AG04449 (cell line): ENCODE measurements around the gene EVPL.

ENCODE experiments used
- CTCF ChIA-PET: fragments of 350-600 bp; formaldehyde crosslinking; extraction: SDS; loops from one replicate; lab custom pipeline; 2021; ENCODE audit warnings: antibody characterized with exemption; lab: Yijun Ruan, JAX
- POLR2A ChIA-PET: fragments of 400-600, 350-600 bp; formaldehyde crosslinking; extraction: SDS; loops from one replicate; lab custom pipeline; 2020; ENCODE audit warnings: antibody characterized with exemption, inconsistent platforms; lab: Yijun Ruan, JAX
- DNase-seq: peaks from one replicate; pipeline ENCODE4 v3.0.0-alpha.2; 2010; ENCODE audit warnings: low read depth, low spot score
- H3K4me3 ChIP-seq: 2 replicates; pipeline ENCODE4 v1.5.1; 2011; ENCODE audit warnings: low read depth, mild to moderate bottlenecking, control low read depth, low read length
- TF ChIP-seq, protein P1 (sequence below): IDR thresholded peaks from one replicate; pipeline ENCODE4 v1.5.1; 2011; ENCODE audit warnings: mild to moderate bottlenecking, moderate library complexity, low read length, control low read depth, inconsistent platforms; ENCODE audit not compliant: insufficient read depth; ENCODE audit errors: missing control alignments

The EVPL gene

DNA sequence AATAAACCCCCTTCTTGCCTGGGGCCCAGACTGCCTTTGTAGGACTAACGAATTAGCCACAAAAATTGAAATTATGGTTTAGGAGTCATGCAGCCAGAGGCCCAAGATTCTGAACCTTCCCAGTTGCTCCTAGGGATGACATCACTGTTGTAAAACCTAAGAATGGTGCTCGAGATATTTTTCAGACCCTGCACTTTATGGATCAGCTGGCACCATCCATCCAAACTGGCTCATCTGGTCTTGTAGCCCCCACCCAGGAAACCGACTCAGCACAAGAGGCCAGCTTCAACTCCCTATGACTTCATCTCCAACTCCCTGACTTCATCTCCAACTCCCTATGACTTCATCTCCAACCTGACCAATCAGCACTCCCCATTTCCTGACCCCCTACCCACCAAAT lies 10.9 kb upstream of the EVPL start:
- CTCF ChIA-PET, result interaction anchor here (1.3 to 7.4 kb wide), 2 partner anchors 24 to 242 kb away, joined by 3 to 52 read pairs; no protein-coding TSS in a partner anchor
- H3K4me3 ChIP-seq, result no peak overlapping the region
- POLR2A ChIA-PET, result no interaction called here
- TF ChIP-seq, protein P1, sequence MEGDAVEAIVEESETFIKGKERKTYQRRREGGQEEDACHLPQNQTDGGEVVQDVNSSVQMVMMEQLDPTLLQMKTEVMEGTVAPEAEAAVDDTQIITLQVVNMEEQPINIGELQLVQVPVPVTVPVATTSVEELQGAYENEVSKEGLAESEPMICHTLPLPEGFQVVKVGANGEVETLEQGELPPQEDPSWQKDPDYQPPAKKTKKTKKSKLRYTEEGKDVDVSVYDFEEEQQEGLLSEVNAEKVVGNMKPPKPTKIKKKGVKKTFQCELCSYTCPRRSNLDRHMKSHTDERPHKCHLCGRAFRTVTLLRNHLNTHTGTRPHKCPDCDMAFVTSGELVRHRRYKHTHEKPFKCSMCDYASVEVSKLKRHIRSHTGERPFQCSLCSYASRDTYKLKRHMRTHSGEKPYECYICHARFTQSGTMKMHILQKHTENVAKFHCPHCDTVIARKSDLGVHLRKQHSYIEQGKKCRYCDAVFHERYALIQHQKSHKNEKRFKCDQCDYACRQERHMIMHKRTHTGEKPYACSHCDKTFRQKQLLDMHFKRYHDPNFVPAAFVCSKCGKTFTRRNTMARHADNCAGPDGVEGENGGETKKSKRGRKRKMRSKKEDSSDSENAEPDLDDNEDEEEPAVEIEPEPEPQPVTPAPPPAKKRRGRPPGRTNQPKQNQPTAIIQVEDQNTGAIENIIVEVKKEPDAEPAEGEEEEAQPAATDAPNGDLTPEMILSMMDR, result no peak
- DNase-seq, result no peak

DNA sequence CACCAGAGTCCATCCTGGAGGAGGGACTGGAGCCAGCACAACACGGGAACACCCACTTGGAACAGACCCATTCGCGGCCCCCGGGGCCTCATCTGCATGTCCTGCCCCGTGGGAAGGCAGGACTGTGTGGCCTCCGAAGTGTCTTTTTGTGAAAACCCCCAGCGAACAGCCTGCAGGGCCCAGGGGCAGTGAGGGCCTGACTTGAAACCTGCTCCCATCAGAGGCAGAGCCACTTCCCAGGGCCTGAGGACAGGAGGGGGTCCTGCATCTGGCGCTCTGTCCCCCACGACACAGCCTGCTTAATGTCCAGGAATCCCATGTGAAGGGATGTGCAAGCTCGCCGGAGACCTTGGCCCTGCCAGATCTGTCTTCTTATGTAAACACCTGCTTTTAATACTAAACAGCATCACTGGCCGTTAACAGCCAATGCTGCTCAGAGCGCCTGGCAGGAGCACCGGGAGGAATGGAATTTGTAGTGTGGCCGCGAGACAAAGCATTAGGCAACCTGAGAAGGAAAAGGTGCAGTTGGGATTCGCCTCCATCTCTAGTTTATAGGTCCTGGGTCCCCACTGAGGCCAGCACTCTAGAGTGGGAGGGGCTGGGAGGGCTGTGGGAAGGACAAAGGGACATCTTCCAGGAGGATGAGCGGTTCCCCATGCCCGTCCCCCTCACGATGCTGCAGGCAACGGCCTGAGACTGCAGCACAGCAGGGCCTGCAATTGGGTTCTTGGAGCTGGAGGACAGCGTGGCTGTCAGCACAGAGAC lies 9.6 kb upstream of the EVPL start:
- no peak overlapping the region for H3K4me3 ChIP-seq
- CTCF ChIA-PET, result interaction anchor here (0.9 to 7.4 kb wide), 3 partner anchors 12 to 31 kb away, joined by 3 to 52 read pairs (median 5); no protein-coding TSS in a partner anchor
- TF ChIP-seq, protein P1, result no peak
- no peak for DNase-seq
- POLR2A ChIA-PET, result no interaction called here

DNA sequence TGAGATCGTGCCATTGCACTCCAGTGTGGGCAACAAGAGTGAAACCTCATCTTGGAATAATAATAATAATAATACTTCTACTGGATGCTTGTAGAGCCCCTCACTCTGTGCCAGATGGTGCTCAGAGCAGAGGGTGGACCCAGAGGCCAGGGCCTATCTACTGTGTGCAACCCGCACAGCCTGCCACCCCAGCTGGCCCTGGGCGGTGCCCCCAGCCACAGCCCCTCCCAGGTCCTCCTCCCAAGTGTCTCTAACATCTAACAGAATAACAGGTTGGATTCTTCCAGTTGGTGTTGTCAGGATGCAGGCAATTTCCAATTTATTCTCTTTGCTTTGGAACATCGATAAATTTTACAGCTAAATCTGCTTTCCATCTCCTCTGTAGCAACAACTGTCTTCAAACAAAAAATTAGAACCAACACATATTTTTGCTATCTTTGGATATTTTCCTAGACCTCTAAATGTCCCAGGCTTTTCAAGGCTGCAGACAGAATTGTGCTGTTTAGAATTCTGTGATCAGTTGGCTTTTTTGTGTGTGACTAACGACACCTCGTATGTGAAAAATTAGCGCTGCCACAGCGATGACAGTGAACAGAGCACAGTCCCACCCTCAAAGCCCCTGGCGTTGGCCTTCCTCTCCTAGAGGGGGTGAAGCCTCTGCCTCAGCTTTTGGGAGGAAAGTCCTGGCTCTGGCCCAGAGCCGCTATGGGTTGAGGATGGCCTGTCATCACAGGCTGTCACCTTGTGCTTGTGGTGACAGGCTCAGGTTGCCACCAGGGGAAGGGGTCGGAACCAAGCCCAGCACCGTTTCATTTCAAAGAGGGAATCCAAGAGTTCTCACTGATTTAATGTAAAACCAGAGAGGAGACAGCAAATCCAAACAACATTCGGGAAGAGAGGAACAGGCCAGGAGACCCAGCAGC lies 7.6 kb upstream of the EVPL start:
- DNase-seq, result no peak
- no peak overlapping the region for H3K4me3 ChIP-seq
- POLR2A ChIA-PET, result no interaction called here
- TF ChIP-seq, protein P1, result no peak
- CTCF ChIA-PET, result interaction anchor here (1.3 to 7.0 kb wide), 4 partner anchors 21 to 245 kb away, joined by 3 to 50 read pairs (median 7); no protein-coding TSS in a partner anchor

DNA sequence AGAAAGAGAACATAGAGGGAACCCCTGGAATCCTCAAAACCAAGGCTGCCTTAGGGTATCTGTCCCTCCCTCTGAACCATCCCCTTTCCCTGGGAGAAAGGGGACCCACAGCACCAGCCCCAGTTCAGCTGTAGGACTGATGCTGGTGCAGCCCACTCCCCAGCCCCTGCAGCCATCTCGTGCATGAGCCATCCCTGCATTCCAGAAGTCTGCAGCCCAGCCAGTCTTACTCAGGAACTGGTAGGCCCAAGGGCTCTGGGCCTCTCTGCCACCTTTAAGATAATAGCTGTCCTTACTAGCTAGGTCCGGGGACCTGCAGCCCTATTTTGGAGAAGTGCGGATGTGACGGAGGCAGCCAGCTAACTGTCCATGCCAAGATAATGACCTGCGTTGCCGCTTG lies 6.0 kb upstream of the EVPL start:
- no peak overlapping the region for H3K4me3 ChIP-seq
- TF ChIP-seq, protein P1, result no peak
- ChIA-PET CTCF (interaction anchor here (0.8 to 7.0 kb wide), 9 partner anchors 9 to 246 kb away, joined by 3 to 50 read pairs (median 5); no protein-coding TSS in a partner anchor), POLR2A (no interaction called here)
- DNase-seq, result no peak

DNA sequence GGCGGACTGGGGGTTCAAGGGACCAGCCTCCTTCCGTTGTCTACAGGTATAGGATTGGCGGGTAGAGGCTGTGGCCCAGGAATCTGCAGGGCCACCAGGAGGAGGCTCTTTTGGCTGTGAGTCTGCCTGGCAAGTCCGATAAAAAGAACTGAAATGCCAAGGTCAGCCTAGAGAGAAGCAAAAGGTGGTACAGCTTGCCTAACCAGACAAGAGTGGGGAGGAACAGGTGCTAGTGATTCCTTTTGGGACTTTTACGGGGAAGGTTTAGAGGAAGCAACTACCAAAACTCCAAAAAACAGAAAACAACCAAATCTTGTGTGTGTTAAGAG lies 5.6 kb upstream of the EVPL start:
- POLR2A ChIA-PET, result no interaction called here
- CTCF ChIA-PET, result interaction anchor here (1.1 to 7.0 kb wide), 6 partner anchors 10 to 127 kb away, joined by 3 to 50 read pairs (median 4); no protein-coding TSS in a partner anchor
- DNase-seq, result no peak
- H3K4me3 ChIP-seq, result no peak overlapping the region
- TF ChIP-seq, protein P1, result no peak
